ENCODE results near the gene SPRTN. TPM values are rescaled to one million over a fixed set of nuclear protein-coding genes. Genes with fewer than 3 reads are reported as not detected.

Gene SPRTN
- total RNA-seq, 4 donors from 2014 or later, result 18.6 to 27.5 (median 22.7) TPM

- Histone ChIP-seq H3K27ac (peak overlapping the region in 2 of 4 donors; percentile 21 to 42), H3K9me3 (no peaks in the 10 kb centered on the region), H3K36me3 (no peaks in the 10 kb centered on the region), H3K4me3 (no peak overlapping the region), H3K27me3 (no peaks in the 10 kb centered on the region), H3K4me1 (peaks cover 0 to 25% (median 0%) of the 10 kb centered on the region in 4 donors)
- peak in 1 of 3 donors; percentile 53 for DNase-seq
- no peak for TF ChIP-seq POLR2A (IDR thresholded peaks at IDR 0.05)
- no peak for TF ChIP-seq CTCF (IDR thresholded peaks at IDR 0.05)
Observed at GRCh38 chr1:231395076-231395997, 57.2 kb downstream of the SPRTN start.

GRCh38 chr1:231395998-231396390 lies 57.9 kb downstream of the SPRTN start:
- Histone ChIP-seq H3K27ac (peak overlapping the region in 2 of 4 donors; percentile 21 to 42), H3K4me3 (no peak overlapping the region), H3K36me3 (no peaks in the 10 kb centered on the region), H3K4me1 (peaks cover 0 to 25% (median 0%) of the 10 kb centered on the region in 4 donors), H3K27me3 (no peaks in the 10 kb centered on the region), H3K9me3 (no peaks in the 10 kb centered on the region)
- no peak for TF ChIP-seq CTCF (IDR thresholded peaks at IDR 0.05)
- TF ChIP-seq POLR2A (IDR thresholded peaks at IDR 0.05), result no peak
- no peak for DNase-seq

- Histone ChIP-seq H3K36me3 (no peaks in the 10 kb centered on the region), H3K4me3 (no peak overlapping the region), H3K27me3 (no peaks in the 10 kb centered on the region), H3K4me1 (peaks cover 0 to 25% (median 0%) of the 10 kb centered on the region in 4 donors), H3K27ac (no peak overlapping the region), H3K9me3 (no peaks in the 10 kb centered on the region)
- TF ChIP-seq CTCF (IDR thresholded peaks at IDR 0.05), result no peak
- TF ChIP-seq POLR2A (IDR thresholded peaks at IDR 0.05), result no peak
- no peak for DNase-seq
Observed at GRCh38 chr1:231396643-231397042, 58.5 kb downstream of the SPRTN start.

GRCh38 chr1:231397886-231398671 lies 60.0 kb downstream of the SPRTN start:
- TF ChIP-seq CTCF (IDR thresholded peaks at IDR 0.05) (no peak), POLR2A (IDR thresholded peaks at IDR 0.05) (no peak)
- H3K4me3 ChIP-seq, result no peak overlapping the region
- DNase-seq, result no peak
- peaks cover 0 to 24% (median 0%) of the 10 kb centered on the region in 4 donors for H3K4me1 ChIP-seq
- no peaks in the 10 kb centered on the region for H3K27me3 ChIP-seq
- H3K36me3 ChIP-seq, result no peaks in the 10 kb centered on the region
- H3K9me3 ChIP-seq, result no peaks in the 10 kb centered on the region
- H3K27ac ChIP-seq, result no peak overlapping the region

DNA sequence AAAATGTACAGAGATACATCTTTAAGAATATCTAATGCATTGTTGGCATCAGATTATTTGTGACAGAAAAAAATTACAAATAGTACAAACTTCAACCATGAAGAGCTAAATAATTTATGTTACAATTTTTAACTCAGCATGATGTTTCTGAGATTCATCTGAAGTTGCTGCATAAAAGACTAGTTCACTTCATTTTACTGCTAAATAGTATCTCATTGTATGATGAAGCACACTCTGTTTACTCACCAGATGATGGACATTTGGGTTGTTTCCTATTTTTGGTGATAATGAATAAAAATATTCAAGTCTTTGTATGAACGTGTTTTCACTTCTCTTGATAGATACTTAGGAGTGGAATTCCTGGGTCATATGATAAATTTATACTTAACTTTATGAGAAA lies 63.4 kb downstream of the SPRTN start:
- Histone ChIP-seq H3K27me3 (no peaks in the 10 kb centered on the region), H3K9me3 (no peaks in the 10 kb centered on the region), H3K36me3 (no peaks in the 10 kb centered on the region), H3K4me1 (no peaks in the 10 kb centered on the region), H3K27ac (no peak overlapping the region), H3K4me3 (no peak overlapping the region)
- TF ChIP-seq POLR2A (IDR thresholded peaks at IDR 0.05) (no peak), CTCF (IDR thresholded peaks at IDR 0.05) (no peak)
- DNase-seq, result no peak
